ENCODE measurements around the gene KLHL29. TPM values are rescaled to one million over a fixed set of nuclear protein-coding genes. Genes with fewer than 3 reads are reported as not detected.

The KLHL29 gene
- total RNA-seq, 2 experiments from 2014 or later: 0.23 to 0.66 TPM

- H4K20me1 ChIP-seq (ENCODE audit: insufficient read depth, low read length): no peaks in the 10 kb centered on the region
- H3K4me3 ChIP-seq (ENCODE audit: low read depth, low read length, poor library complexity, severe bottlenecking): no peak overlapping the region
- no peak overlapping the region for H3K27ac ChIP-seq (ENCODE audit: low read depth, low read length, poor library complexity, severe bottlenecking)
- DNase-seq (ENCODE audit: low spot score): no peak
- no peaks in the 10 kb centered on the region for H3K4me1 ChIP-seq (ENCODE audit: insufficient read depth, low read length, poor library complexity, severe bottlenecking)
- H3K9me3 ChIP-seq (ENCODE audit: low read length): no peaks in the 10 kb centered on the region
- H3K36me3 ChIP-seq (ENCODE audit: insufficient read depth, low read length): no peaks in the 10 kb centered on the region
- TF ChIP-seq EZH2phosphoT487 (IDR thresholded peaks at IDR 0.05; ENCODE audit: borderline replicate concordance, low read depth, low read length) (no peak), CTCF (conservative IDR thresholded peaks at IDR 0.05; ENCODE audit: low read length) (no peak)
- CTCF ChIA-PET (ENCODE audit: unreplicated experiment): no interaction called here
- POLR2A ChIA-PET: no interaction called here
- no peak overlapping the region for H3K4me2 ChIP-seq (ENCODE audit: low read length)
- intact Hi-C loops (cut with micrococcal nuclease; ENCODE audit: unreplicated experiment): no loop called here
- no peaks in the 10 kb centered on the region for H3K79me2 ChIP-seq (ENCODE audit: insufficient read depth, low read depth, low read length)
- no peaks in the 10 kb centered on the region for H3K9me2 ChIP-seq (ENCODE audit: insufficient read depth, low read length)
- no TSS peak for BruUV-seq (replicated peaks)
- H2AFZ ChIP-seq (ENCODE audit: low read length): no peak overlapping the region
Measured at GRCh38 chr2:23568626-23569190, 183.7 kb downstream of the KLHL29 start.

GRCh38 chr2:23569761-23570365, 184.9 kb downstream of the KLHL29 start:
- Histone ChIP-seq H3K27ac (ENCODE audit: low read depth, low read length, poor library complexity, severe bottlenecking) (no peak overlapping the region), H3K36me3 (ENCODE audit: insufficient read depth, low read length) (no peaks in the 10 kb centered on the region), H3K4me1 (ENCODE audit: insufficient read depth, low read length, poor library complexity, severe bottlenecking) (no peaks in the 10 kb centered on the region), H3K79me2 (ENCODE audit: insufficient read depth, low read depth, low read length) (no peaks in the 10 kb centered on the region), H4K20me1 (ENCODE audit: insufficient read depth, low read length) (no peaks in the 10 kb centered on the region), H3K4me3 (ENCODE audit: low read depth, low read length, poor library complexity, severe bottlenecking) (no peak overlapping the region), H3K9me3 (ENCODE audit: low read length) (no peaks in the 10 kb centered on the region), H3K9me2 (ENCODE audit: insufficient read depth, low read length) (no peaks in the 10 kb centered on the region), H2AFZ (ENCODE audit: low read length) (no peak overlapping the region), H3K4me2 (ENCODE audit: low read length) (no peak overlapping the region)
- DNase-seq (ENCODE audit: low spot score): no peak
- CTCF ChIA-PET (ENCODE audit: unreplicated experiment): no interaction called here
- POLR2A ChIA-PET: no interaction called here
- BruUV-seq (replicated peaks): no TSS peak
- TF ChIP-seq EZH2phosphoT487 (IDR thresholded peaks at IDR 0.05; ENCODE audit: borderline replicate concordance, low read depth, low read length) (no peak), CTCF (conservative IDR thresholded peaks at IDR 0.05; ENCODE audit: low read length) (no peak)
- intact Hi-C loops (cut with micrococcal nuclease; ENCODE audit: unreplicated experiment): no loop called here

GRCh38 chr2:23571085-23571484, 186.1 kb downstream of the KLHL29 start:
- intact Hi-C loops (cut with micrococcal nuclease; ENCODE audit: unreplicated experiment): no loop called here
- no peaks in the 10 kb centered on the region for H3K36me3 ChIP-seq (ENCODE audit: insufficient read depth, low read length)
- ChIA-PET CTCF (ENCODE audit: unreplicated experiment) (no interaction called here), POLR2A (no interaction called here)
- no peak overlapping the region for H2AFZ ChIP-seq (ENCODE audit: low read length)
- DNase-seq (ENCODE audit: low spot score): no peak
- H4K20me1 ChIP-seq (ENCODE audit: insufficient read depth, low read length): no peaks in the 10 kb centered on the region
- TF ChIP-seq EZH2phosphoT487 (IDR thresholded peaks at IDR 0.05; ENCODE audit: borderline replicate concordance, low read depth, low read length): no peak
- TF ChIP-seq CTCF (conservative IDR thresholded peaks at IDR 0.05; ENCODE audit: low read length): no peak
- H3K4me2 ChIP-seq (ENCODE audit: low read length): no peak overlapping the region
- no peaks in the 10 kb centered on the region for H3K9me3 ChIP-seq (ENCODE audit: low read length)
- H3K79me2 ChIP-seq (ENCODE audit: insufficient read depth, low read depth, low read length): no peaks in the 10 kb centered on the region
- H3K4me3 ChIP-seq (ENCODE audit: low read depth, low read length, poor library complexity, severe bottlenecking): no peak overlapping the region
- H3K4me1 ChIP-seq (ENCODE audit: insufficient read depth, low read length, poor library complexity, severe bottlenecking): no peaks in the 10 kb centered on the region
- H3K9me2 ChIP-seq (ENCODE audit: insufficient read depth, low read length): no peaks in the 10 kb centered on the region
- H3K27ac ChIP-seq (ENCODE audit: low read depth, low read length, poor library complexity, severe bottlenecking): no peak overlapping the region
- BruUV-seq (replicated peaks): no TSS peak

All from OCI-LY7 (cell line).